ENCODE results near the gene FDX1.

Gene FDX1

GRCh38 chr11:110468121-110468520 lies 38.4 kb downstream of the FDX1 start:
- H3K4me1 ChIP-seq (ENCODE audit: control insufficient read depth, insufficient read depth, low read length, poor library complexity, severe bottlenecking) = no peaks in the 10 kb centered on the region
- WGBS, 2 experiments (ENCODE audit: insufficient coverage in 2 of 2) = 100% methylated on average over 1 to 2 of the region's 4 CpGs
- no peak overlapping the region for H3K27ac ChIP-seq (ENCODE audit: low read depth, low read length, severe bottlenecking)
- no peaks in the 10 kb centered on the region for H3K9me3 ChIP-seq (ENCODE audit: control insufficient read depth, low read length)
- H3K36me3 ChIP-seq (ENCODE audit: control insufficient read depth, insufficient read depth, low read length) = peaks cover 8% of the 10 kb centered on the region
- H3K4me3 ChIP-seq (ENCODE audit: extremely low read depth, insufficient read depth, low read length, poor library complexity, severe bottlenecking) = no peak overlapping the region

- Histone ChIP-seq H3K4me1 (ENCODE audit: control insufficient read depth, insufficient read depth, low read length, poor library complexity, severe bottlenecking) (no peaks in the 10 kb centered on the region), H3K27ac (ENCODE audit: low read depth, low read length, severe bottlenecking) (no peak overlapping the region), H3K36me3 (ENCODE audit: control insufficient read depth, insufficient read depth, low read length) (peaks cover 4% of the 10 kb centered on the region), H3K4me3 (ENCODE audit: extremely low read depth, insufficient read depth, low read length, poor library complexity, severe bottlenecking) (no peak overlapping the region), H3K9me3 (ENCODE audit: control insufficient read depth, low read length) (no peaks in the 10 kb centered on the region)
Observed at GRCh38 chr11:110469127-110469526, 39.4 kb downstream of the FDX1 start.

- WGBS, 2 experiments (ENCODE audit: insufficient coverage in 2 of 2) = 90 to 100% methylated on average over 1 to 2 of the region's 2 CpGs
- Histone ChIP-seq H3K9me3 (ENCODE audit: control insufficient read depth, low read length) (no peaks in the 10 kb centered on the region), H3K4me3 (ENCODE audit: extremely low read depth, insufficient read depth, low read length, poor library complexity, severe bottlenecking) (no peak overlapping the region), H3K36me3 (ENCODE audit: control insufficient read depth, insufficient read depth, low read length) (no peaks in the 10 kb centered on the region), H3K4me1 (ENCODE audit: control insufficient read depth, insufficient read depth, low read length, poor library complexity, severe bottlenecking) (no peaks in the 10 kb centered on the region), H3K27ac (ENCODE audit: low read depth, low read length, severe bottlenecking) (no peak overlapping the region)
Observed at GRCh38 chr11:110470716-110471115, 41.0 kb downstream of the FDX1 start.

- WGBS, 2 experiments (ENCODE audit: insufficient coverage in 2 of 2) = no CpG with 5 or more reads among the region's 1 CpG
- Histone ChIP-seq H3K4me3 (ENCODE audit: extremely low read depth, insufficient read depth, low read length, poor library complexity, severe bottlenecking) (no peak overlapping the region), H3K4me1 (ENCODE audit: control insufficient read depth, insufficient read depth, low read length, poor library complexity, severe bottlenecking) (no peaks in the 10 kb centered on the region), H3K36me3 (ENCODE audit: control insufficient read depth, insufficient read depth, low read length) (no peaks in the 10 kb centered on the region), H3K27ac (ENCODE audit: low read depth, low read length, severe bottlenecking) (no peak overlapping the region), H3K9me3 (ENCODE audit: control insufficient read depth, low read length) (no peaks in the 10 kb centered on the region)
Observed at GRCh38 chr11:110471371-110471770, 41.6 kb downstream of the FDX1 start.

DNA sequence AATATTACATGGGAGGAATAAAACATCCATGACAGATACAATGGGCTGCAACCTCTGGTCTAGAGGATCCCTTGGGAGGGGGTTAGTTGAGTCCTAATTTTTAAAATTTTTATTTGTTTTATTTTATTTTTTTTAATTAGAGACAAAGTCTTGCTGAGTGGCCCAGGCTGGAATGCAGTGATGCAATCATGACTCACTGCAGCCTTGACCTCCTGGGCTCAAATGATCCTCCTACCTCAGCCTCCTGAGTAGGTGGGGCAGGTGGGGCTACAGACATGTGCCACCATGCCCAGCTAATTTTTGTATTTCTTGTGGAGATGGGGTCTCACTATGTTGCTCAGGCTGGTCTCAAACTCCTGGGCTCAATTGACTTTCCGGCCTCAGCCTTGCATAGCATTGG lies 43.1 kb downstream of the FDX1 start:
- H3K4me3 ChIP-seq (ENCODE audit: extremely low read depth, insufficient read depth, low read length, poor library complexity, severe bottlenecking) = no peak overlapping the region
- H3K27ac ChIP-seq (ENCODE audit: low read depth, low read length, severe bottlenecking) = no peak overlapping the region
- WGBS, 2 experiments (ENCODE audit: insufficient coverage in 2 of 2) = 100% methylated on average over 1 of the region's 1 CpG; no CpG with 5 or more reads in 1 of the 2 experiments
- H3K9me3 ChIP-seq (ENCODE audit: control insufficient read depth, low read length) = no peaks in the 10 kb centered on the region
- H3K4me1 ChIP-seq (ENCODE audit: control insufficient read depth, insufficient read depth, low read length, poor library complexity, severe bottlenecking) = no peaks in the 10 kb centered on the region
- H3K36me3 ChIP-seq (ENCODE audit: control insufficient read depth, insufficient read depth, low read length) = no peaks in the 10 kb centered on the region

GRCh38 chr11:110473706-110474105 lies 44.0 kb downstream of the FDX1 start:
- no peak overlapping the region for H3K4me3 ChIP-seq (ENCODE audit: extremely low read depth, insufficient read depth, low read length, poor library complexity, severe bottlenecking)
- no peaks in the 10 kb centered on the region for H3K4me1 ChIP-seq (ENCODE audit: control insufficient read depth, insufficient read depth, low read length, poor library complexity, severe bottlenecking)
- no peak overlapping the region for H3K27ac ChIP-seq (ENCODE audit: low read depth, low read length, severe bottlenecking)
- 85 to 94% methylated on average over 4 to 6 of the region's 7 CpGs for WGBS, 2 experiments (ENCODE audit: insufficient coverage in 2 of 2)
- no peaks in the 10 kb centered on the region for H3K36me3 ChIP-seq (ENCODE audit: control insufficient read depth, insufficient read depth, low read length)
- no peaks in the 10 kb centered on the region for H3K9me3 ChIP-seq (ENCODE audit: control insufficient read depth, low read length)

DNA sequence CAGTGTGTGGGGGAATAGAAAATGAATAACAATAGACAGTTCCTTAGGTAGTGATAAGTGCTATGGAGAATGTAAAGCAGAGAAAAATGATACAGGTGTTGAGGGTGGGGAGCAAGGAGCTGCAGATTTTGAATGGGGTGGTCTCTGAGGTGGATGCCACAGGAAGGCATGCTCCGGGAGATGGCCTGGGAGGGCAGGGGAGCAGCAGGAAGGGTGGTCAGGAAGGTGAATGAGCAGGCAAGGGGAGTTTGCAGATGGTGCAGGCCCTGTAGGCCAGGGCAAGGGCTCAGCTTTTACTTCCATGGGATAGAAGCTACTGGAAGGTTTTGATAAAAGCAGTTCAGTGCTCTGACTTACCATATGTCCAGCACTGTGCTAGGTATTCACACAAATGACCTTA lies 44.8 kb downstream of the FDX1 start:
- no peak overlapping the region for H3K4me3 ChIP-seq (ENCODE audit: extremely low read depth, insufficient read depth, low read length, poor library complexity, severe bottlenecking)
- H3K9me3 ChIP-seq (ENCODE audit: control insufficient read depth, low read length) = no peaks in the 10 kb centered on the region
- no peaks in the 10 kb centered on the region for H3K4me1 ChIP-seq (ENCODE audit: control insufficient read depth, insufficient read depth, low read length, poor library complexity, severe bottlenecking)
- no peaks in the 10 kb centered on the region for H3K36me3 ChIP-seq (ENCODE audit: control insufficient read depth, insufficient read depth, low read length)
- WGBS, 2 experiments (ENCODE audit: insufficient coverage in 2 of 2) = 83 to 92% methylated on average over 1 of the region's 1 CpG
- H3K27ac ChIP-seq (ENCODE audit: low read depth, low read length, severe bottlenecking) = no peak overlapping the region

DNA sequence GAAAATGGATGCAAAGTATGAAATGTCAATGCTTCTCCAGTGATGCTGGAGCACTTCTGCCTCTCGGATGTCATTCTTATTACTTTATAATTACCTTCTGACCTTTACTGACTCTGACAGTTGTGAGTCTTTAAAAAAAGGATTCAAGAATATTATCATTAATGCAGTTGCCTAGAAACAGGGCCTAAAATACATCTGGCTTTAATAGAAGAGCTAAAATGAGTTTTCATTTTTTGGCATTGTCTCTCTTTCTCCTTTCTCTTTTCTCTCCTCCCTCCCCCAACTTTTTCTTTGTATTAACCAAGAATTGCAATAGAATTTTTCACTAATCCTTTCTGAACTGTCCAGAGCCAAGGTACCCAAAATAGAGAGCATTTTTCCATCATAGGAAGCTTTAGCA lies 45.9 kb downstream of the FDX1 start:
- Histone ChIP-seq H3K4me3 (ENCODE audit: extremely low read depth, insufficient read depth, low read length, poor library complexity, severe bottlenecking) (no peak overlapping the region), H3K4me1 (ENCODE audit: control insufficient read depth, insufficient read depth, low read length, poor library complexity, severe bottlenecking) (no peaks in the 10 kb centered on the region), H3K27ac (ENCODE audit: low read depth, low read length, severe bottlenecking) (no peak overlapping the region), H3K9me3 (ENCODE audit: control insufficient read depth, low read length) (no peaks in the 10 kb centered on the region), H3K36me3 (ENCODE audit: control insufficient read depth, insufficient read depth, low read length) (no peaks in the 10 kb centered on the region)
- 100% methylated on average over 1 of the region's 1 CpG; no CpG with 5 or more reads in 1 of the 2 experiments for WGBS, 2 experiments (ENCODE audit: insufficient coverage in 2 of 2)

- no peak overlapping the region for H3K27ac ChIP-seq (ENCODE audit: low read depth, low read length, severe bottlenecking)
- no peaks in the 10 kb centered on the region for H3K4me1 ChIP-seq (ENCODE audit: control insufficient read depth, insufficient read depth, low read length, poor library complexity, severe bottlenecking)
- H3K9me3 ChIP-seq (ENCODE audit: control insufficient read depth, low read length) = no peaks in the 10 kb centered on the region
- WGBS, 2 experiments (ENCODE audit: insufficient coverage in 2 of 2) = 49 to 55% methylated on average over 8 to 12 of the region's 12 CpGs
- H3K36me3 ChIP-seq (ENCODE audit: control insufficient read depth, insufficient read depth, low read length) = no peaks in the 10 kb centered on the region
- H3K4me3 ChIP-seq (ENCODE audit: extremely low read depth, insufficient read depth, low read length, poor library complexity, severe bottlenecking) = no peak overlapping the region
Observed at GRCh38 chr11:110478410-110478809, 48.7 kb downstream of the FDX1 start.

GRCh38 chr11:110479108-110480101 lies 49.7 kb downstream of the FDX1 start:
- no peak overlapping the region for H3K4me3 ChIP-seq (ENCODE audit: extremely low read depth, insufficient read depth, low read length, poor library complexity, severe bottlenecking)
- no peaks in the 10 kb centered on the region for H3K4me1 ChIP-seq (ENCODE audit: control insufficient read depth, insufficient read depth, low read length, poor library complexity, severe bottlenecking)
- WGBS, 2 experiments (ENCODE audit: insufficient coverage in 2 of 2) = 100% methylated on average over 1 of the region's 5 CpGs; no CpG with 5 or more reads in 1 of the 2 experiments
- H3K36me3 ChIP-seq (ENCODE audit: control insufficient read depth, insufficient read depth, low read length) = no peaks in the 10 kb centered on the region
- H3K27ac ChIP-seq (ENCODE audit: low read depth, low read length, severe bottlenecking) = no peak overlapping the region
- H3K9me3 ChIP-seq (ENCODE audit: control insufficient read depth, low read length) = no peaks in the 10 kb centered on the region

DNA sequence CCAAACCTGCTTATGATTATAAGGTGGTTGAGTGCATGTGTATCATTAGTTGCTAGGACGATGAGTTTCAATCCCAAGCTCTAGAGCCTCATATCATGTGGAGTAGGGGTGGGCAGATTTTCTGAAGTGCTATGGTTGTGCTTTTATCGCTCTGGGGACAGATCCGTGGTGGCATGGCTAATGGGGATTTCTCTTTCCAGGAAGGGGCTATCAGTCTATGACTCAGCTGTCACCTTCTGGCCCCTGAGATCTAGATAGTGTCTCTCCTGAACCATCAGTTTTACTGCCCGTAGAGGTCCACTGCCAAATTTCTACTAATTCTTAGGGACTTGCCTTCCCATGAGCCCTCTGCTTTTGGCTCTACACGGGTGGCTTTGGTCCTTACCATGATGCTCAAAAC lies 51.8 kb downstream of the FDX1 start:
- H3K9me3 ChIP-seq (ENCODE audit: control insufficient read depth, low read length) = no peaks in the 10 kb centered on the region
- H3K4me3 ChIP-seq (ENCODE audit: extremely low read depth, insufficient read depth, low read length, poor library complexity, severe bottlenecking) = no peak overlapping the region
- WGBS, 2 experiments (ENCODE audit: insufficient coverage in 2 of 2) = 85 to 98% methylated on average over 4 to 5 of the region's 5 CpGs
- H3K4me1 ChIP-seq (ENCODE audit: control insufficient read depth, insufficient read depth, low read length, poor library complexity, severe bottlenecking) = no peaks in the 10 kb centered on the region
- H3K36me3 ChIP-seq (ENCODE audit: control insufficient read depth, insufficient read depth, low read length) = no peaks in the 10 kb centered on the region
- H3K27ac ChIP-seq (ENCODE audit: low read depth, low read length, severe bottlenecking) = no peak overlapping the region
